Gastroesophageal sphincter (tissue), 4 donors: ENCODE results near the gene RANBP3. TPM values are rescaled to one million over a fixed set of nuclear protein-coding genes. Genes with fewer than 3 reads are reported as not detected.
A peak's percentile ranks its signal among the peaks of the same experiment; 100 is the strongest.

ENCODE experiments used
- ATAC-seq: fragments of 150-250 bp; one replicate; pipeline ENCODE4 v1.9.1; 2016; ENCODE audit warnings: mild to moderate bottlenecking, moderate library complexity
- H3K27ac ChIP-seq, 4 donors: fragments of 200-600 bp; sonication (generic) in 3 of 4; 1 replicate in 3 of 4; 2 replicates in 1 of 4; pipeline ENCODE4 v1.5.1; 2016 to 2019
- H3K27me3 ChIP-seq: fragments of 200-600 bp; sonication (generic); one replicate; pipeline ENCODE4 v1.5.1; 2019
- H3K36me3 ChIP-seq, 2 donors: fragments of 200-600 bp; sonication (generic); one replicate each; pipeline ENCODE4 v1.5.1; 2019; ENCODE audit warnings: control low read depth in 1 of 2
- H3K4me1 ChIP-seq, 3 donors: fragments of 200-600 bp; sonication (generic); 1 replicate in 2 of 3; 2 replicates in 1 of 3; pipeline ENCODE4 v1.5.1; 2016 to 2019; ENCODE audit warnings: control low read depth in 2 of 3
- H3K4me3 ChIP-seq, 2 donors: fragments of 200-600 bp; sonication (generic); one replicate each; pipeline ENCODE4 v1.5.1; 2019; ENCODE audit warnings: mild to moderate bottlenecking in 1 of 2, moderate library complexity in 1 of 2
- H3K9me3 ChIP-seq, 3 donors: fragments of 200-600 bp; sonication (generic); one replicate each; pipeline ENCODE4 v1.5.1; 2017 to 2019; ENCODE audit warnings: control low read depth in 2 of 3
- EP300 ChIP-seq: sonication (generic); formaldehyde crosslinking; IDR thresholded peaks from one replicate; pipeline ENCODE4 v1.6.1; 2017; ENCODE audit warnings: antibody characterized with exemption, mild to moderate bottlenecking
- POLR2A ChIP-seq, 2 donors: fragments of 450-650 bp; IDR thresholded peaks; one replicate each; pipeline ENCODE4 v1.6.1; 2017; ENCODE audit warnings: antibody characterized with exemption in 2 of 2, mild to moderate bottlenecking in 2 of 2, moderate library complexity in 1 of 2
- POLR2AphosphoS5 ChIP-seq: sonication (generic); formaldehyde crosslinking; IDR thresholded peaks from one replicate; pipeline ENCODE4 v1.6.1; 2017; ENCODE audit warnings: antibody characterized with exemption
- WGBS, 2 donors: methylation state at CpG; one replicate each; pipeline ENCODE4 v1.1.5; 2018; ENCODE audit warnings: low coverage in 1 of 2; 5-methylcytosine and 5-hydroxymethylcytosine counted together
- total RNA-seq, 4 donors: library from RNA; depleted of rRNA; stranded (reverse); fragments of >200 nt; gene quantifications; one replicate each; pipeline ENCODE4 v1.1.0, GENCODE V29; 2016
- TF ChIP-seq, protein P1 (sequence below), 4 experiments: fragments of 200-600 bp in 2 of 4; fragments of 450-650 bp in 2 of 4; sonication (generic) in 1 of 4; IDR thresholded peaks; one replicate each; pipeline ENCODE4 v1.5.1; 2017 to 2019; ENCODE audit warnings: antibody characterized with exemption in 4 of 4, mild to moderate bottlenecking in 2 of 4, moderate library complexity in 2 of 4

Gene RANBP3
- total RNA-seq, 4 donors from 2014 or later: 87.0 to 125 (median 104) TPM

DNA sequence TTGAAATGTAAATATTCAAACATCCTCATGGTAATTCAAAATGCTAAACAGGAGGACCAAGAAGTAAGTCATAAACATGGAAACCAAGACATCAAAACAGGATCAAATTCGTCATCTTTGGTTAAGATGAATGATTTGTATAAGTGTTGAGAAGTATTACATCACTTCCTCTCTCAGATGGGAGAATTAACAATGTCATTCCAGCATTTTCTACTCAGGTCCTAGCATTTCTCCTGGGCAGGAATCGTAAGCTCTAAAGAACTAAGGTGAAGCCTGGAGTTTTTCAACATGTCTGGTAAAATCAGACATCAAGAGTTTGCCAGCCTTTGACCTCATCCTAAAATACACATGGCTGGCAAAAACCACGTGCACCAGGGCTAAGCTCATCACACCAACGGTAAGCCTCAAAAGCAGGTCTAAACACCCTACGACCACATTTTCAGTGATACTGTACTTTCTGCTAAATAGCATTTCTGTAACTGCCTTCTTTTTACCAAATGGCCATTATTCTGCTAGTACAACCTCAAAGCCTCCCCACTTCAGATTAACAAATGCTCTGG, 24.8 kb downstream of the RANBP3 start:
- Histone ChIP-seq H3K4me1 (peaks cover 37 to 100% (median 76%) of the 10 kb centered on the region in 3 donors), H3K4me3 (no peak overlapping the region)

DNA sequence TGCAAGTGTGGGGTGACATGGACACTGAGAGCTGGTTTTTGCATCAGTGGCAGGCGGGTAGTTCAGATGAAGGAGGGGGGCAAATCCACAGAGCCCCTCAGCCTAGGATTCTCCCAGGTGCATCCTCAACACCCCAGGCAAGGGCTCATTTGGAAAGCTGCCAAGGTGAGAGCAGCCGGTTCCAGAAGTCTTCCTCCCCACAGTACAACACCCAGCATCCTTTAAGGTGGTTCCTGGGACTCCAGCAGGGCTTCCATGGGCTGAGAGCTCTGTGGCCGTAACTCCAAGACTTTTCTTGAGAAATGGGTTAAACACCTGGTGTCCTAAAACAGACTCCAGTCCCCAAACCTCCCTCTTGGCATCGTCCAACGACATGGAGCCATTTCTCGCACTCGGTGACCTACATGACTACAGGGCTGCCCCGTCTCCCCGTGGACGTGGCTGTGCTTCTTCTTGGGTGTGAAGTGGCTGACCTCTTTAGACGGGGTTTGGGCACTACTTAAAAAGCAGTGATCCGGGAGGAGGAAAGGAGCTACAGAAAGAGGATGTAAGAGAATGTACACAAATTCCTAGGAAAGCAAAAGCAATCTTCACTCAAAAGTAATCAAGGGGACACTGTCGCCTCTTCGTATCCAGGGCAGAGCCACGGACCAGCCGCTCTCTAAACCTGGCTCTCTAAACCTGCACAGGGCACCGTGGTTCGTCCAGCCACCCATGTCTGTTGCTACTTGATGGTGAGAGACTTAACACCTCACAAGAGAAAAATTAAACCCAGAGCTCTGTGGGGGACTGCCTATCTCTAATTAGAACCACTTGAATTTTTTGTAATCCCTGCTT, 25.5 kb downstream of the RANBP3 start:
- Histone ChIP-seq H3K9me3 (no peaks in the 10 kb centered on the region), H3K27me3 (no peaks in the 10 kb centered on the region), H3K27ac (peak overlapping the region; percentile 80 to 86 (median 84)), H3K4me3 (no peak overlapping the region), H3K4me1 (peaks cover 37 to 100% (median 83%) of the 10 kb centered on the region in 3 donors), H3K36me3 (no peaks in the 10 kb centered on the region)
- TF ChIP-seq POLR2AphosphoS5 (no peak), POLR2A (IDR thresholded peaks at IDR 0.05) (no peak), EP300 (no peak)
- TF ChIP-seq, protein P1, sequence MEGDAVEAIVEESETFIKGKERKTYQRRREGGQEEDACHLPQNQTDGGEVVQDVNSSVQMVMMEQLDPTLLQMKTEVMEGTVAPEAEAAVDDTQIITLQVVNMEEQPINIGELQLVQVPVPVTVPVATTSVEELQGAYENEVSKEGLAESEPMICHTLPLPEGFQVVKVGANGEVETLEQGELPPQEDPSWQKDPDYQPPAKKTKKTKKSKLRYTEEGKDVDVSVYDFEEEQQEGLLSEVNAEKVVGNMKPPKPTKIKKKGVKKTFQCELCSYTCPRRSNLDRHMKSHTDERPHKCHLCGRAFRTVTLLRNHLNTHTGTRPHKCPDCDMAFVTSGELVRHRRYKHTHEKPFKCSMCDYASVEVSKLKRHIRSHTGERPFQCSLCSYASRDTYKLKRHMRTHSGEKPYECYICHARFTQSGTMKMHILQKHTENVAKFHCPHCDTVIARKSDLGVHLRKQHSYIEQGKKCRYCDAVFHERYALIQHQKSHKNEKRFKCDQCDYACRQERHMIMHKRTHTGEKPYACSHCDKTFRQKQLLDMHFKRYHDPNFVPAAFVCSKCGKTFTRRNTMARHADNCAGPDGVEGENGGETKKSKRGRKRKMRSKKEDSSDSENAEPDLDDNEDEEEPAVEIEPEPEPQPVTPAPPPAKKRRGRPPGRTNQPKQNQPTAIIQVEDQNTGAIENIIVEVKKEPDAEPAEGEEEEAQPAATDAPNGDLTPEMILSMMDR (IDR thresholded peaks at IDR 0.05): no peak
- no peak for ATAC-seq
- 54 to 57% methylated on average over 9 to 12 of the region's 18 CpGs for WGBS, 2 donors

More for the DNA sequence above, 24.8 kb downstream of the RANBP3 start:
- Histone ChIP-seq H3K9me3 (no peaks in the 10 kb centered on the region), H3K27ac (peak overlapping the region; percentile 80 to 86 (median 84)), H3K36me3 (no peaks in the 10 kb centered on the region), H3K27me3 (no peaks in the 10 kb centered on the region)
- peak; percentile 45 for TF ChIP-seq POLR2AphosphoS5
- TF ChIP-seq, protein P1 (IDR thresholded peaks at IDR 0.05): no peak
- ATAC-seq: no peak
- 31 to 42% methylated on average over 5 of the region's 5 CpGs for WGBS, 2 donors

DNA sequence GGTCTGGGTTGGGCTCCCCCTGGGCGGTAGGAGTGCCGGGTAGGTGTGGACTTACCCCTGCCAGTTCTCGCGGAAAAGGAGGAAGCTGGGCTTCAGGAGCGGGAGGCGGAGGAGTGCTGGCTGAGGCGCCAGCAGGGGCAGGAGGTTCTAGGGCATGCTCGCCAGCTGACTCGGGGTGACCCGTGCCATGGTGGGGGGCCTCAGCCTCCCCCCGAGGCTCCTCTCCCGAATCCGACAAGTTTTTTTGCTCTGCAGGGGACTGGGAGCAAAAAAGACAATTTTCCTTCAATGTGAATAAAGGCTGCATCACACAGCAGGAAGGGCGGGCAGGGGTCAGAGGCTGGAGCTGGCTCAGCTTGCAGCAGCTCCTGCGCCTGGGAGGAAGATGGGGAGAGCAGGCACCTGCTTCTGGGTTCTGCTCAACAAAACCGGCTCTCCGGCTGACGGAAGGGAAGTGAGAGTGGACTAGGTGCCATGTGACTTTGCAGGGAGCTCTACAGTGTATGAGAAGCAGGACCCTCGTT, 26.5 kb downstream of the RANBP3 start:
- Histone ChIP-seq H3K36me3 (no peaks in the 10 kb centered on the region), H3K9me3 (no peaks in the 10 kb centered on the region), H3K27ac (peak overlapping the region; percentile 14 to 86 (median 84)), H3K4me1 (peaks cover 37 to 100% (median 88%) of the 10 kb centered on the region in 3 donors), H3K4me3 (peak overlapping the region in 1 of 2 donors; percentile 11), H3K27me3 (no peaks in the 10 kb centered on the region)
- TF ChIP-seq EP300 (no peak), POLR2A (IDR thresholded peaks at IDR 0.05) (no peak), POLR2AphosphoS5 (no peak)
- TF ChIP-seq, protein P1 (IDR thresholded peaks at IDR 0.05): no peak
- 10 to 13% methylated on average over 2 to 5 of the region's 19 CpGs for WGBS, 2 donors
- ATAC-seq: no peak

GRCh38 chr19:5950741-5951140, 27.2 kb downstream of the RANBP3 start:
- peak overlapping the region in 3 of 4 donors; percentile 84 to 86 (median 85) for H3K27ac ChIP-seq

More at GRCh38 chr19:5950741-5951140, 27.2 kb downstream of the RANBP3 start:
- ATAC-seq: no peak
- H3K4me3 ChIP-seq: no peak overlapping the region
- H3K27me3 ChIP-seq: no peaks in the 10 kb centered on the region
- no peak for TF ChIP-seq POLR2A (IDR thresholded peaks at IDR 0.05)
- TF ChIP-seq, protein P1 (IDR thresholded peaks at IDR 0.05): no peak
- TF ChIP-seq POLR2AphosphoS5: no peak
- TF ChIP-seq EP300: no peak
- WGBS, 2 donors: 56 to 73% methylated on average over 2 to 3 of the region's 3 CpGs
- peaks cover 37 to 100% (median 90%) of the 10 kb centered on the region in 3 donors for H3K4me1 ChIP-seq
- H3K9me3 ChIP-seq: no peaks in the 10 kb centered on the region
- no peaks in the 10 kb centered on the region for H3K36me3 ChIP-seq
